HG02678 (cell line): Measurements from ENCODE around the gene DNAJC3.
"Not testable (repeated sequence)": the region's sequence is repeated elsewhere in the genome, so short reads cannot be mapped to it uniquely, and the experiment has no call there.

Experiments
- ATAC-seq: cut with Tn5 transposase; IDR thresholded peaks from one replicate; pipeline ENCODE4 v1.9.1; 2021; ENCODE audit warnings: mild to moderate bottlenecking, moderate library complexity; ENCODE audit not compliant: unreplicated experiment

The DNAJC3 gene

GRCh38 chr13:95712846-95713245 is 35.9 kb downstream of the DNAJC3 start:
- not testable (repeated sequence) for ATAC-seq

DNA sequence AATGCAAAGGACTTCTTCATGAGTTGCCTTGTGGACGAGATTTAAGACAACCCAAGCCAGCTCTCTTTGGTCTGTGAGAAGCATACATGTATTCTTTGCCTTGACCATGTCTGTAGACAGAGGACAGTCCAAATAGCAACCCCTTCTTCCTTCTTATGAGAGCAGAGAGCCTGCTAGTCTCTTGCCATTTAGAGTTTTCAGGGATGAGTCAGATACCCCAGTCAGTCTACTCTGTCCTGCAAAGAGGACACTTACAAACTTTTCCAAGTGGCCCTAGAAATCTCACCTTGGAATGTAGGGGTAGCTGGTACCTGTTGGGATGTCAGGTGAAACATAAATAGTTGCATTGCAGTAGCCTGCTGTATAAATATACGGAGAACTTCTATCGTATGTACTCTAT is 36.7 kb downstream of the DNAJC3 start:
- no peak for ATAC-seq

GRCh38 chr13:95714142-95714832 is 37.3 kb downstream of the DNAJC3 start:
- no peak for ATAC-seq

DNA sequence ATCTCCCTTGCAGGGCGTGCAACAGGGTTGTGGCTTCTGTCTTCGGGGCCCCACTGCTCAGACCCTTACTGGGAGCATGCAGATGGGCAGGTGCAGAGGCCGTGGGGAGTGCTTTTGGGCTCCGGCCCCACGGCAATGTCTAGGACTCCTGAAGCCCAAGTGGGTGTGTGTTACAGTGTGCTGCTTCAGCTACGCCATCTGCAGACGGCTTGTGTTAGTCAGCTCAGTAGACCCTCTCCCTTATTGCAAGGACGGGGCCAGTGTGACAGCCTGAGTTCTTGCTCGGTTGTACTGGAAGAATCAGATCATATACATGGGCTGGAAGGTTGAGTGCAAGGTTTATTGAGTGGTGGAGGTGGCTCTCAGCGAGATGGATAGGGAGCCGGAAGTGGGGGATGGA is 39.3 kb downstream of the DNAJC3 start:
- ATAC-seq = no peak

GRCh38 chr13:95722241-95722640 is 45.3 kb downstream of the DNAJC3 start:
- ATAC-seq = no peak

GRCh38 chr13:95723438-95723837 is 46.5 kb downstream of the DNAJC3 start:
- no peak for ATAC-seq

DNA sequence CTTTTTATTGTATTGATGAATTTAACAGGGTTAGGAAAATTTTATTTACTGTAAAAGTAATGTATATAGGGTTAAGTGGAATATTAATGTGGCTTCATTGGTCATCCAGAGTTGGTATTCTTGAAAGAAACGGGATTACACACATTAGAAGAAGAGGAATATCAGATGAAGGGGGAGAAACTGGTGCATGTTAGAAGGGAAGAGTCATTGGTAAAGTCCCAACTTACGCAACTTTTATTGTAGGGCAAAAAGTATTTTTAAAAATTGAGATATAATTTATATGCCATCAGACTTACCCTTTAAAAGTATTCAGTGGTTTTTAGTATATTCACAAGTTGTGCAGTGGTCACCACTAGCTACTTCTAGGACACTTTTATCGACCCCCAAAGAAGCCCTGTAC is 47.3 kb downstream of the DNAJC3 start:
- no peak for ATAC-seq

DNA sequence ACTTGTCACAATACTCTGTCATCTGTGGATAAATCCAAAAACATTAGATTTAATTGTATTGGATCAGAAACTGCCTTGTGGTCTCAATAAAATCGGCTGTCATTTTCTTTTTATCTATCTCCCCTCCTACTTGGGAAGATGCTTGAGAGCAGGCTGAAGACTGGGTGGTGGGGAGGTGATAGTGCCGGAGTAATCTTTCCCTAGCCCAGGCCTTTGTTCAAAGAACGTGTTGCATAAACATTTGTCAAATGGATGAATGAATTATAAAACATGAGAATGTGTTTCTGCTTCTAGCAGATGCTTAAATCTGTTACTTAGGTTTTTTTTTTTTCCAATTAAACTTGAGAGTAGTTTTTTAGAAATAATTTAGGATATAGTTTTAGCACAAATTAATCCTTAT is 49.9 kb downstream of the DNAJC3 start:
- no peak for ATAC-seq

GRCh38 chr13:95728957-95729356 is 52.0 kb downstream of the DNAJC3 start:
- ATAC-seq = no peak

DNA sequence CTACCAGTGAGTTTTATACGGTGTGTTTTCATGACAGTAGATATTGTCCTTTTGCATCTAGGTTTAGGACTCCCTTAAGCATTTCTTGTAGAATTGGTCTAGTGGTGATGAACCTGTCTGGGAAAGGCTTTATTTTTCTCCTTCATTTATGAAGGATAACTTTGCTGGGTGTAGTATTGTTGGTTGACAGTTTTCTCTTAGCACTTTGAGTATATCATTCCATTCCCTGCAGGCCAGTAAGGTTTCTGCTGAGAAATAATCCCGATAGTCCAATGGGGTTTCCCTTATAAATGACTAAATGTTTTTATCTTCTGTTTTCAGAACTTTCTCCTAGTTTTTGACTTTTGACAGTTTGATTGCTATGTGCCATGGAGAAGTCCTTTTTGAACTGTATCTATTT is 57.2 kb downstream of the DNAJC3 start:
- ATAC-seq = no peak

GRCh38 chr13:95740071-95740978 is 63.4 kb downstream of the DNAJC3 start:
- not testable (repeated sequence) for ATAC-seq

DNA sequence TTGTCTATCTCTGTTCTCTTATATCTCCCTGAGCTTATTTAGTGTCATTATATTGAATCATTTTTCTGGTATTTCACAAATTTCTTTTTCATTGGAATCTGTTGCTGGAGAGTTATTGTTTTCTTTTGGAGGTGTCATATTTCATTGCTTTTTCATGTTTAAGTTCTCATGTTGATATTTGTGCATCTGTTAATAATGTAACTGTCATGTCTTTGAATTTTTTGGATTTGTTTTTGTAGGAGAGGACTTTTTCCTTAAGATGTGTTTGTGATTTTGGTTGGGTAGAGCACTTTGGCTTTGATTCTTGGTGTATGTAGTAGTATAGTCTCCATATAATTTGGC is 64.0 kb downstream of the DNAJC3 start:
- no peak for ATAC-seq

DNA sequence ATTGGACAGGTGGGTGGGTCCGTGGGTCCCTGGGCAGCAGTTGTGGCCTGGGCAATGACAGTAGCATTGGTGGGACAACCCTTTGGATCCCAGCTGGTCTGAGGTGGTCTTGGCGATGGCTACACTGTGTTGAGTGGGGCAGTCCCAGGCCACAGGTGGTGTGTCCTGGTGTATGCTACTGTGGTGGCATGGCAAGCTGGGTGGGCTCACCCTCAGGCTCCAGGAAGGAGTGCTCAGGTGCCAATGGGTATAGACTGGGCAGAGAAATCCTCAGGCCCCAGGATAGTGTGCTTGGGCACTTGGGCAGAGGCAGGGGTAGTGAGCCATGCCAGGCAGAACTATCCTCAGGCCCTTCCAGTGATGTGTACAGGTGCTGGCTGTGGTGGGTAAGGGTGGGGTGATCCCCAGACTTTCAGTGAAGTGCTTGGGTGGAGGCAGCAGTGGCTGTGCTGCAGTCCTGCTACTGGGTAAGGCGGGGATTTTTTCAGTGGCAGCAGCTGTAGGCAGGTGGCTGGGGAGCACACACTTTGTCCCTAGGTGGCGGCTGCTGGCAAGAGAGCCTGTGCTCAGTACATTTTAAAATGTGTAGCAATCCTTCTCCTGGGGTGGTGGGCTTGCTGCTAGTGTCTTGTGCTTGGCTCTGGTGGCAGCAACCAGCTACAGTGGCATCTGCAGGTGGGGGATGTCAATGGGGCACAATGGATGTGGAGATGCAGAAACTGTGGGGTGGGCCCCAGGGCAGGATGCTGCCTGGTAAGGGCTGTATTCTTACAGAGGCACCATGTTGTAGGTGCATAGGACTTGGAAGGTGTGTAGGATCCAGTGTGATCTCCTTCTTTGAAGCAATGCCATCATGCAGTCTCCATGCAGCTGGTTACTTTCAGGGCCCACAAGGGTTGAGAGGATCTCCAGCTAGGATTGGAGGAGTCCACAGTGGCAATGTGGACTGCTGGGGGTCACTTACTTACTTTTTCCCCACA is 64.9 kb downstream of the DNAJC3 start:
- peak; percentile 59 for ATAC-seq

GRCh38 chr13:95743192-95743591 is 66.3 kb downstream of the DNAJC3 start:
- ATAC-seq = no peak

- no peak for ATAC-seq
These were observed 68.3 kb downstream of the DNAJC3 start for GRCh38 chr13:95745289-95745688.

- no peak for ATAC-seq
These were observed 68.8 kb downstream of the DNAJC3 start for GRCh38 chr13:95745752-95746151.

DNA sequence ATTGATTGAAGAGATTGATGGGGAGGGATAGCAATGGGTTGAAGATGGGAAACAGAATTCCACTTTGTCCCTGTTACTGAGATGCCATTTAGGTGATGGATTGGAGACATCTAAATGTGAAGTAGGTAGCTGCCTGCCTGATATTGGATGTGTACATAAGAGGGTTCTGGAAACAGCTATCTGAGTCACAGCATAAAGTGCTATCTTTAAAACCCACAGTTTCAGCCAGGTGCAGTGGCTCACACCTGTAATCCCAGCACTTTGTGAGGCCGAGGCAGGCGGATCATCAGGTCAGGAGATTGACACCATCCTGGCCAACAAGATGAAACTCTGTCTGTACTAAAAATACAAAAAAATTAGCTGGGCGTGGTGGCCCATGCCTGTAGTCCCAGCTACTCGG is 72.6 kb downstream of the DNAJC3 start:
- no peak for ATAC-seq

- no peak for ATAC-seq
These were observed 75.7 kb downstream of the DNAJC3 start for GRCh38 chr13:95752677-95753076.

GRCh38 chr13:95754069-95754468 is 77.1 kb downstream of the DNAJC3 start:
- no peak for ATAC-seq

DNA sequence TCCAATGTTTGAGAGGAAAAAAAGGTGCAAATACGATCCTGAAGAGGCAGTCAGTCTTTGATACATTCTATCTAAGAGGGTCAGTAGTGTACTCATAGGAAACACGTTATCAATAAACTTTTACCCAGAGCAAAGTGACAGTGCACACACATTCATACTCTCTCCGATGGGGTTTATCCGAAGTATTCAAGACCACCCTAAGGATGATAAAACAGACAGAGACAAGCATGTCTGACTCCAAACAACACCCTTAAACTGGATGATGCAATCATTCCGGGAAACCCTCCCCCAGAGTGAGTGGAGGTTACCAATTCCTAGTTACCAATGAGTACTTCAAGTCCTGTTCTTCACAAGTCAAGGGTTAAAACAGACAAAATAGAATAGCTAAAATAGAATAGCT is 79.1 kb downstream of the DNAJC3 start:
- ATAC-seq = no peak

DNA sequence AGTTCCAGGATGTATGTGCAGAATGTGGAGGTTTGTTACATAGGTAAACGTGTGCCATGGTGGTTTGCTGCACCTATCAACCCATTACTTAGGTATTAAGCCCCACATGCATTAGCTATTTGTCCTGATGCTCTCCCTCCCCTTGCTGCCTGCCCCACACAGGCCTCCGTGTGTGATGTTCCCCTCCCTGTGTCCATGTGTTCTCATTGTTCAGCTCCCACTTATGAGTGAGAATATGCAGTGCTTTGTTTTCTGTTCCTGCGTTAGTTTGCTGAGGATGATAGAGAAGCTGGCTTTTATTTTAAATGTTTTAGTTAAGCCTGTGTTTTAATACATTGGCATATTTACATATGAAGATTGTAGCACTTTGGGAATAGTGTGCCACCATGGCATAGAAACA is 85.7 kb downstream of the DNAJC3 start:
- not testable (repeated sequence) for ATAC-seq
